ENCODE results near the gene B9D2.
"Not testable (repeated sequence)": the region's sequence is repeated elsewhere in the genome, so short reads cannot be mapped to it uniquely, and the experiment has no call there.

The B9D2 gene

GRCh38 chr19:41372501-41372900 is 8.6 kb upstream of the B9D2 start:
- Mint-ChIP-seq H3K36me3 (ENCODE audit: low read depth) (peaks cover 3% of the 10 kb centered on the region), H3K4me3 (no peak overlapping the region), H3K27me3 (ENCODE audit: low read depth) (no peaks in the 10 kb centered on the region), H3K27ac (no peak overlapping the region), H3K4me1 (ENCODE audit: low read depth) (peaks cover 12% of the 10 kb centered on the region), H3K9me3 (no peaks in the 10 kb centered on the region)

GRCh38 chr19:41371541-41371940 is 7.6 kb upstream of the B9D2 start:
- Mint-ChIP-seq H3K4me3 (no peak overlapping the region), H3K36me3 (ENCODE audit: low read depth) (peaks cover 3% of the 10 kb centered on the region), H3K27ac (no peak overlapping the region), H3K9me3 (no peaks in the 10 kb centered on the region), H3K27me3 (ENCODE audit: low read depth) (no peaks in the 10 kb centered on the region), H3K4me1 (ENCODE audit: low read depth) (peaks cover 6% of the 10 kb centered on the region)

- H3K4me1 Mint-ChIP-seq (ENCODE audit: low read depth); H3K27ac Mint-ChIP-seq; H3K36me3 Mint-ChIP-seq (ENCODE audit: low read depth); H3K9me3 Mint-ChIP-seq; H3K27me3 Mint-ChIP-seq (ENCODE audit: low read depth); H3K4me3 Mint-ChIP-seq: not testable (repeated sequence)
Measured at GRCh38 chr19:41371119-41371518, 7.2 kb upstream of the B9D2 start.

GRCh38 chr19:41369769-41370168 is 5.8 kb upstream of the B9D2 start:
- no peak overlapping the region for H3K4me3 Mint-ChIP-seq
- H3K27me3 Mint-ChIP-seq (ENCODE audit: low read depth) = no peaks in the 10 kb centered on the region
- H3K36me3 Mint-ChIP-seq (ENCODE audit: low read depth) = peaks cover 3% of the 10 kb centered on the region
- H3K27ac Mint-ChIP-seq = no peak overlapping the region
- no peaks in the 10 kb centered on the region for H3K9me3 Mint-ChIP-seq
- peaks cover 6% of the 10 kb centered on the region for H3K4me1 Mint-ChIP-seq (ENCODE audit: low read depth)

- H3K4me3 Mint-ChIP-seq = no peak overlapping the region
- H3K9me3 Mint-ChIP-seq = no peaks in the 10 kb centered on the region
- no peaks in the 10 kb centered on the region for H3K27me3 Mint-ChIP-seq (ENCODE audit: low read depth)
- H3K4me1 Mint-ChIP-seq (ENCODE audit: low read depth) = peaks cover 13% of the 10 kb centered on the region
- H3K27ac Mint-ChIP-seq = no peak overlapping the region
- H3K36me3 Mint-ChIP-seq (ENCODE audit: low read depth) = peaks cover 7% of the 10 kb centered on the region
Measured at GRCh38 chr19:41367848-41368301, 3.9 kb upstream of the B9D2 start.

GRCh38 chr19:41366089-41366488 is 2.1 kb upstream of the B9D2 start:
- Mint-ChIP-seq H3K27ac (no peak overlapping the region), H3K4me3 (peak overlapping the region; percentile 3), H3K27me3 (ENCODE audit: low read depth) (no peaks in the 10 kb centered on the region), H3K4me1 (ENCODE audit: low read depth) (peaks cover 12% of the 10 kb centered on the region), H3K9me3 (no peaks in the 10 kb centered on the region), H3K36me3 (ENCODE audit: low read depth) (peaks cover 4% of the 10 kb centered on the region)

GRCh38 chr19:41364524-41365391 is 809 bp upstream of the B9D2 start:
- peak overlapping the region; percentile 95 for H3K4me3 Mint-ChIP-seq

GRCh38 chr19:41363371-41363752 is 587 bp downstream of the B9D2 start:
- peaks cover 17% of the 10 kb centered on the region for H3K4me1 Mint-ChIP-seq (ENCODE audit: low read depth)
- no peaks in the 10 kb centered on the region for H3K27me3 Mint-ChIP-seq (ENCODE audit: low read depth)
- peak overlapping the region; percentile 95 for H3K4me3 Mint-ChIP-seq
- peaks cover 4% of the 10 kb centered on the region for H3K36me3 Mint-ChIP-seq (ENCODE audit: low read depth)
- H3K27ac Mint-ChIP-seq = peak overlapping the region; percentile 99
- H3K9me3 Mint-ChIP-seq = no peaks in the 10 kb centered on the region

More at GRCh38 chr19:41364524-41365391, 809 bp upstream of the B9D2 start:
- H3K4me1 Mint-ChIP-seq (ENCODE audit: low read depth) = peaks cover 14% of the 10 kb centered on the region
- no peaks in the 10 kb centered on the region for H3K27me3 Mint-ChIP-seq (ENCODE audit: low read depth)
- H3K36me3 Mint-ChIP-seq (ENCODE audit: low read depth) = peaks cover 4% of the 10 kb centered on the region
- peak overlapping the region; percentile 99 for H3K27ac Mint-ChIP-seq
- no peaks in the 10 kb centered on the region for H3K9me3 Mint-ChIP-seq

- peaks cover 25% of the 10 kb centered on the region for H3K4me1 Mint-ChIP-seq (ENCODE audit: low read depth)
Measured at GRCh38 chr19:41362143-41362847, 1.7 kb downstream of the B9D2 start.

GRCh38 chr19:41359741-41360140 is 4.2 kb downstream of the B9D2 start:
- no peaks in the 10 kb centered on the region for H3K9me3 Mint-ChIP-seq
- H3K36me3 Mint-ChIP-seq (ENCODE audit: low read depth) = peaks cover 10% of the 10 kb centered on the region
- no peak overlapping the region for H3K27ac Mint-ChIP-seq
- H3K4me3 Mint-ChIP-seq = no peak overlapping the region
- H3K27me3 Mint-ChIP-seq (ENCODE audit: low read depth) = no peaks in the 10 kb centered on the region
- peaks cover 42% of the 10 kb centered on the region for H3K4me1 Mint-ChIP-seq (ENCODE audit: low read depth)

More at GRCh38 chr19:41362143-41362847, 1.7 kb downstream of the B9D2 start:
- H3K27me3 Mint-ChIP-seq (ENCODE audit: low read depth) = no peaks in the 10 kb centered on the region
- peaks cover 5% of the 10 kb centered on the region for H3K36me3 Mint-ChIP-seq (ENCODE audit: low read depth)
- no peaks in the 10 kb centered on the region for H3K9me3 Mint-ChIP-seq
- peak overlapping the region; percentile 99 for H3K27ac Mint-ChIP-seq
- H3K4me3 Mint-ChIP-seq = peak overlapping the region; percentile 95

GRCh38 chr19:41357746-41358145 is 6.2 kb downstream of the B9D2 start:
- Mint-ChIP-seq H3K9me3 (no peaks in the 10 kb centered on the region), H3K27ac (peak overlapping the region; percentile 91), H3K4me1 (ENCODE audit: low read depth) (peaks cover 37% of the 10 kb centered on the region), H3K27me3 (ENCODE audit: low read depth) (no peaks in the 10 kb centered on the region), H3K36me3 (ENCODE audit: low read depth) (peaks cover 8% of the 10 kb centered on the region), H3K4me3 (peak overlapping the region; percentile 65)

GRCh38 chr19:41356984-41357739 is 6.8 kb downstream of the B9D2 start:
- no peaks in the 10 kb centered on the region for H3K27me3 Mint-ChIP-seq (ENCODE audit: low read depth)
- peak overlapping the region; percentile 65 for H3K4me3 Mint-ChIP-seq
- H3K36me3 Mint-ChIP-seq (ENCODE audit: low read depth) = peaks cover 9% of the 10 kb centered on the region
- no peaks in the 10 kb centered on the region for H3K9me3 Mint-ChIP-seq
- peaks cover 39% of the 10 kb centered on the region for H3K4me1 Mint-ChIP-seq (ENCODE audit: low read depth)
- H3K27ac Mint-ChIP-seq = peak overlapping the region; percentile 91

- Mint-ChIP-seq H3K4me3 (peak overlapping the region; percentile 36), H3K27ac (peak overlapping the region; percentile 82), H3K27me3 (ENCODE audit: low read depth) (no peaks in the 10 kb centered on the region), H3K4me1 (ENCODE audit: low read depth) (peaks cover 41% of the 10 kb centered on the region), H3K9me3 (no peaks in the 10 kb centered on the region), H3K36me3 (ENCODE audit: low read depth) (peaks cover 18% of the 10 kb centered on the region)
Measured at GRCh38 chr19:41355802-41356201, 8.1 kb downstream of the B9D2 start.

- Mint-ChIP-seq H3K27ac (peak overlapping the region; percentile 82), H3K36me3 (ENCODE audit: low read depth) (peaks cover 19% of the 10 kb centered on the region), H3K4me3 (peak overlapping the region; percentile 43), H3K4me1 (ENCODE audit: low read depth) (peaks cover 44% of the 10 kb centered on the region), H3K9me3 (no peaks in the 10 kb centered on the region), H3K27me3 (ENCODE audit: low read depth) (no peaks in the 10 kb centered on the region)
Measured at GRCh38 chr19:41355035-41355434, 8.9 kb downstream of the B9D2 start.
